Inflammatory macrophage (primary cell): ENCODE results near the gene BMAL2.
A peak's percentile ranks its signal among the peaks of the same experiment; 100 is the strongest.

Experiments
- DNase-seq, 2 donors: peaks; one replicate each; pipeline ENCODE4 v3.0.0-alpha.2; 2020 to 2022

BMAL2 gene

DNA sequence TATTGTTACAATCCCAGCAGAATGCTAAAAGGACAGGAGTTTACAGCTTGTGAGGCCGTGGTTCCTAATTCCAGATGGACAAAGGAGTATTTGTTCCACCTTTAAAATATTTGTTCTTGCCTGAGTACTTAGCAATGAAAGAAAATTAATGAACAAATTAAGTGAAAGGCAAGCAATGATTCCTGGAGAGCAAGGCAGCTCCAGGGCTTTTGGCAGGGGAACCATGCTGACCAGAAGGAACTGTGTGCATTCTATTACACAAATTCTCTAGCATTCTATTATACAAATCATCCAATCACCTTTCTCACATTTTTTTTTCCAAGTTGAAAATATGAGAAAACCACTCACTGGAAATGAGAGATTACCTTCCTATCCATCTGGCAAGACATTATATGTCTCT lies 1.8 kb upstream of the BMAL2 start:
- no peak for DNase-seq

DNA sequence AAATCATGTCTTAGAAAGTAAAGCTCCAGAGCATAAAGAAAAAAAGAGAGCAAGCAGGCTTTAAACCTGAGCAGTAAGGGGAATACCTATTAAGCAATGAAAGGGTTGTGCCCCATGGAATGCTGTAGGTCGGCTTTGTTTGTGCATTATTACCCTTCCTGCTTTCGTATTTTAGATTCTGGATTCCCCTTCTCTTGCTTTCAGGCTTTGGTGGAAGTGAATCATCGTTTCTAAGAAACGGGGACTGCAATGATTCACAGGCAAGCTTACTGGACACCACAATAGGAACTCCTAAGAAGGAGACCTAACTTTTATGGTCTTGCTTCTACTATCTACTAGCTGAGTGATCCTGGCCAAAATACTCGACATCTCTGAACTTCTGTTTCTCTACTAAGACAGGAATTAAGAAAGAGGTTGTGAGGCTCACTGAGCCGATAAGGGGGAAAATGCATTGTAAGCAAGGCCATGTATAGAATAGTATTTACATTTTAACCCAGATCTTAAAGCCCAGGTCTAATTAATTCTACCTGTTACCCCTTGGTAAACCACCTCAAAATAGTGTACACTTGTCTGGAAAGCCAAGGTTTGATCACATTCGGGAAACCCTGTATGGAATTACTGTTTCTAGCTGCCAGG lies 1.2 kb upstream of the BMAL2 start:
- DNase-seq: peak; percentile 83 to 89

DNA sequence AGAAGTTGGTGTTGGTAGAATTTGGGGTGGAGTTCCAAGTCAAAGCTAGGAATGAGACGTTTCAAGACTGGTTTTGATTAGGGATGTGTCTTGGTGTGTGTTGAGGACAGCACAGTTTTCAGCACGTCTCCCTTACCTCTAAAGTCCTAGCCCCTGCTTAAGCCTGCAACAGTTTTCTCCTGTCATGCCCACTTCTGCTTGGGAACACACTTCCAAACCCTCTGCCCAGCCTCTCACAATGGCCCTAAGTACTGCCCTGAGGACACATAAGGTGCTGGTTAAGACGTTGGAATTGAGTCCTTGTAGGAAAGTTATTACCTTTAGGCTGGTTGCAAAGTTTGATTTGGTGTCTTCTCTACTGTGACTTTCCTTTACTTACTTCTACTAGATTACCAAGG lies 710 bp upstream of the BMAL2 start:
- DNase-seq: no peak

DNA sequence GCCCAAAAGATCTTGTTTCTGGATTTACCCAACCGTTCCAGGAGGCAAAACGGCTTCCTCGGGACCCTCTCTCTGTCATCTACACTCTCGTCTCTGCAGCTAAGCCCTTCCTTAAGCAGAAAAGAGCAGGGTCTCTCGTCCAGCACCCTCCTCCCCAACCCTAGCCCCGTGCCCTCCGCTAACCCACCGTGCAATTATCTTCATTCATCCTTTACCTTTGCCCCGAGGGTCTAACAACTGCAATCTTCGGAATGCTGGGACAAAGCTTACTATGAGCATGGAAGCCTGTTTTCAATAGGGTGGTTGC lies 276 bp upstream of the BMAL2 start:
- no peak for DNase-seq

DNA sequence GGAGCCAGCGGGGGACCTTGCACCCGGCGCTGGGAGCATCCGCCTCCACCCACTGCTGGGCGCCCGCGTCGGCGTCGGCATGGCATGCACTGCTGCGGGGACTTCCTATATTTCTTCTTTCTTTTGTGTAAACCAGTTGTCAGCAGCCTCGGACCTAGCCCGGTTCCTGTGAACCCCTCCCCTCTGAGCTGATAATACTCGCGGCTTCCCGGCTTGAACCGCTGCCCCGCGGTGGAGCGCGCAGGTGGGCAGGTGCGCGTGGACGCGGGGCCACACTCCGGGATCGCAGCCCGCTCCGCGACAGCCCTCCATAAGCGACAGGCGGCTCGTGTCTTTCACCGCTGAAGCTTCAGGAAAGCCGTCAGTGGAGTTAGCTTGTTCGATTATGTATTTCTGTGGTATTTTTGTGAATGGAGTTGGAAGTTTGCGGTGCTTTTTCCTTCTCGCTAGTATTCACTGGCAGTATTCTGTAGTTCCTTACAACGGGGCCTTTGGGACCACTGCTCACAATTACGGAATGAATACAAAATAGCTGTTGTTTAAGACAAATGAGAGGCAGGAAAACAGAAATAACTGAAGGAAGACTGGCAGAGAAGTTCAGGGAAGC lies 870 bp downstream of the BMAL2 start:
- DNase-seq: peak; percentile 75 to 83

DNA sequence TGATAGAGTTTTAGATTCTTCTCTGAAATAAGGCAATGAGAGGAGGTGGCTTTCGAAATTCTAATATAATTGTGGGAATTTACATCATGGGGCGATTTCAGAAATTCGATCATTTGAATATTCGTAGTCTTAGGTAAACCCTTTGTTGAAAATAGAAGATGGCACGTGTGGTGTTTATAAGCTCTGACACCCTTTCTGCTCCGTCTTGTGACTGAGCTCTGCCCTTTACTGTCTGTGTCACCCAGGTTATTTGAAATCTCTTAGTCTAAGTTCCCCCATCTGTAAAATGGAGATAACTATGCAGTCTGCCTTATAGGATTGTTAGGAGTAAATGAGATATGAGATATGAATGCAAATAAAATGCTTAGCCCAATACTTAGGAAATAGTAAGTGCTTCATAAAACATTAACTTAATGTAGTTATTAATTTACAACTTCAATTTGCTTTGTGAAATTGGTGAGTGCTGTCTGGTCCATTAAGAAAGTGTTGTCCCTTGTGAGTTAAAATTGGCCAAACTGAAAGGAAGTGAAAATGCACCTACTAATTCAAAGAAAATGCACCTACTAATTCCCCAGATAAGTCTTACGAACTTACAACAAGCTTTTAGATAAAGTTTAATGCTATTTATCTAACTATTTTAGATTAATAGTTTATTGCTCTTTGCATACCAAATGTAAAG lies 1.5 kb downstream of the BMAL2 start:
- DNase-seq: peak in 1 of 2 donors; percentile 8

DNA sequence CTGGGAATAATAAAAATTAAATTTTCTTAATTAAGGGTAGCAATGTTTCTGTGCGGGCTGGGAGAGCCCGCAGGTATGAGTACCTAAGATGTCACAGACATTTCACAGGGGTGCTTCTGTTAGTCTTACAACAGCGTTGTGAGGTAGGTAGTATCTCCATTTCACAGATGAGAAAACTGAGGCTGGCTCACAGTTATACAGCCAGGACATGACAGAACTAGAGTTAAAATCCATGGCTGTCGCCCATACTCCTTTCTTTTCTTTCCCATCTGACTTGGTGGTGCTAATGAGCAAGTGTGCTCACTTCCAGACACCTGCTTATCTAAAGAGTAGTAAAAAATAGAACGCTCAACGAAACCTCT lies 2.1 kb downstream of the BMAL2 start:
- DNase-seq: no peak

DNA sequence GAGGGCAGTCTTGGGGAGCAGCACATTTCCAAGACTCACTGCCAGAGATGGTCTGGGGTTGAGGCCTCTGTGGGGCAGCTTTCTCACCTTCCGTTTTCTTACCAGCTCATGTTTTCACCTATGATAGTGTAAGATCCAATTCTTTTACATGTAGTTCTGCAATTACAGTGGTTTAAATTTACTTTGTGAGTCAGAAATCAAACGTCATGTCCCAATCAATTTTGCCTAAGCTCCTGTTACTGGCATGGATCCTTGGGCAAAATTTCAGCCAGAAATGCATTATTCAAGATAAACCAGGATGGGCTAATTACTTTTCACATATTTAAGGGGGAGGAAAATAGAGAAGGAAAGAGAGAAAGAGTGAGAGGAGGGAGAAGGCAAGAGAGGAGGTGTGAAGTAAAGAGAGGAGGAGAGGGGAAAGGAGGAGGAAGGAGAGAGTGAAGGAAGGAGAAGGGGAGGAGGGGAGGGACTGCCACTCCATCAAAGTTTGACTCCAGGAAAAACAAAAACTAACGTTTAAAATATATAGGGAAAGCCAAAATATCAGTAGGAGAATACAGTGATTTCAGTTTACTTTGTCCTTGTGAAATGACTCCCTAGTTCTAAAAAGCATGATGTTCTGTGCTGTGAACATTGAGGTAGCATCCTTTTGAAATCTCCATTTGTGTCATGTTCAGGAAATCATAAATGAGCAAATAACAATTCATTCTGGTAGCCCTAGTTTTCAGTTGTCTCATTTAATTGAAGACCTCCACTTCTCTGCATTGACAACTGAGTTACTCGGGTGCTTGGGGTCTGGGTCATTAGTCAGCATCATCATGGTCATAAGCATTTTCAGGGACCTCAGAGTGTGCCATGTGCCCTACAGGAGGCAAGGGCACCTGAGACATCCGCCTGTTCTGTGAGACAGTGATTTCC lies 3.0 kb downstream of the BMAL2 start:
- DNase-seq: no peak

DNA sequence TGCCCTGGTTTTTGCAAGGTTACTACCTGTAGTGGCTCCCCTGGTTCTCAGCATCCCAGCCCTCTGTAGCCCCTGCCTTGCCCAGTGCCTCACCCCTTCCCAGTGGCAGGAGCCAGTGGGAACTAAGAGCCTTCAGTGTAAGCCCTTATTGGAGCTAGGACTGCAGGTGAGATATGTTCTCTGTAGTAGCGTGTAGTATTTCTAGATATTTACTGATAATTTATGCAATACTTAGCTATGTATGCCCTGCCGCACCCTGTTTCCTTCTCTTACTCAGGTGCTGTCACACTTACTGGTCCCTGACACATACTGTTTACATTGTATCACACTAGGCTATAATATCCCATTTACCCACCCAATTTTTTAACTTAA lies 3.6 kb downstream of the BMAL2 start:
- DNase-seq: no peak

DNA sequence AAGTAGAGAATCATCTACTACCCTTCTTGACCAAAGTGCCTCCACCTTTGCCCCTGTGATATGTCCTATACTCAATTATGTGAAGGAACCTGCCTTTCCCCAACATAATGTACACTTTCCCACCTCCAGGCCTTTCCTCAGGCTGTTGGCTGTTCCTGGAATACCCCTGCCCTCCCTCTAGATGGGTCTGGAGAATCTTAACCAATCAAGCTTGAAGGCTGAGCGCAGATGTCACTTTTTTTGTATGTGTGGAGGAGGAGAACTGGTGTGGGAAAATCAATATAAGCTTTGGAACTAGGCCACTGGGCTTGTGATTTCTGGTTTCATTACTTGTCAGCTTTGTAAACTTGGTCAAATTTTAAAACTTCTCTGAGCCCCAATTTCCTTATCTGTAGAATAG lies 4.7 kb downstream of the BMAL2 start:
- no peak for DNase-seq

DNA sequence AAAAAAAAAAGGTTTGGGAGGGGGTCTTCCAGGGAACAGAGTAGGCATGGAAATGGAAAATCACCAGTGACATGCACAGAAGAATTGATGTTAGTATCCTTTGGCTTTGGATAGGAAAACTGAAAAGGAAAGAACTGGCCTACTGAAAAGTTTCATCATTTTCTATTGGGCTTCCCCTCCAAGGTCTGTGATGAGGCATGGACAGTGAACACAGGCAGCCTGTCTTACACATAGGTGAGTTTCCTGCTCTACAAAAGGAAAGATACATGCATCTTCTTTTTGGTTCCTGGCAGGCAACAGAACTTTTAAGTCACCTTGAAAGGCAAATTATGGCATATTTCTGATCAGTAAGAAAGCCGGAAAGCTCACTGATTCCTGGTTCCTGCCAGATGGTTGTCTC lies 5.8 kb downstream of the BMAL2 start:
- no peak for DNase-seq

DNA sequence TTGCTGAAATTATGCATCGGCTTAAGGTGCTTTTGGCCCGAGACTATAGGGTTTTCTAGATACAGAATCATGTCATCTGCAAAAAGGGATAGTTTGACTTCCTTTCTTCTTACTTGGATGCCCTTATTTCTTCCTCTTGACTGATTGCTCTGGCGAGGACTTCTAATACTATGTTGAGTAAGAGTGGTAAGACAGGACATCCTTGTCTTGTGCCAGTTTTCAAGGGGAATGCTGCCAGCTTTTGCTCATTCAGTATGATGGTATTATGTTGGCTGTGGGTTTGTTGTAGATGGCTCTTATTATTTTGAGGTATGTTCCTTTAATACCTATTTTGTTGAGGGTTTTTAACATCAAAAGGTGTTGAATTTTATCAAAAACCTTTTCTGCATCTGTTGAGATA lies 8.3 kb downstream of the BMAL2 start:
- no peak for DNase-seq

DNA sequence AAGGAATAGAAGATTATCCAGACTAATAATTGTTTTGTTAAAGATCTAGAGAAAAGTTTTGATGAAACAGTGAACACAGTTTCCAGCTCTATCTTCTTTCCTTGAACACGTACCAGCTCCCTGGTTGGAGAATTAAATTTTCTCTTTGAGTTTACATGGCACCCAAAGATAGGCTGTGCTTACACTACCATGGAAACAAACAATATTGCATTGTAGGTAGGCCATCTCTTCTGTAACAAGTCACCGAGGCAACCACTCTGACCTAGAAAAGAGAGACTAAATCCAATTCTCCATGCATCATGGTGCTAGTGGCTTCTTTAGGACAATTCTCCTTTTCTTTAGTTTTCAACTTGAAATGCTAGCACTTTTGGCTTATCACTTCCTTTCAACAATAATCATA lies 9.9 kb downstream of the BMAL2 start:
- no peak for DNase-seq

DNA sequence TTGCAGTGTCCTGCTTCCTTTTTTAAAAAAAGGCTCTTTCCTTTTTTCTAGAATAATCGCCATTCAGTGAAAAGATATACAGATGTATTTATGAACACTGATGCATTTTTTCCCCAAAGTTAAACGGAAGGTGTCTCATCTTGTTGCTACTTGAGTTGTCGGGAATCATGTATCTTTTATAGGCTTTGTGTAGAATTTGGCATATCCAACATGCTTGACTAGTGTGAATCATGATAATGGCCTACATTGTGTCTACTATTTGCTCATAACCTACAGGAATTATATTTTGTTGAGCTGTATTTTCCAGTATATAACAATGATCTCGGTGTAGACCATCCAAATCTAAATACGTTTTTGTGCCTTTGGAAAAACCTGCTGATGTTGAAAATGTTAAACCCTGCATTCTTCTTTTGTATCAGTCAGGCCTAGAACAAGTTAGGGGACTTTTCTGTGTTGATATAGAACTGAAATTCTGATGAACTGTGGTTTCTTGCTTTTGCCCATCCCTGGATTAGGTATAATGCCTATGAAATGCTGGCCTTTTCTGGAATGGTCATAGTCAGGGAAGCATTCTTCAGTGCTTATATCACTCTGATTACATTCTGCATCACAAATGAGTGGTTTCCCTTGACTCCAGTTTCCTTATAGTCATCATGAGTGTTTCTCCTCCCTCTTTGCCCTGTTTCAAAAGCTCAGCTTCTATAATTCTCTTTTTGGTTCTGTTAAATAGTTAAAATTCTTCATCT lies 10.8 kb downstream of the BMAL2 start:
- no peak for DNase-seq

DNA sequence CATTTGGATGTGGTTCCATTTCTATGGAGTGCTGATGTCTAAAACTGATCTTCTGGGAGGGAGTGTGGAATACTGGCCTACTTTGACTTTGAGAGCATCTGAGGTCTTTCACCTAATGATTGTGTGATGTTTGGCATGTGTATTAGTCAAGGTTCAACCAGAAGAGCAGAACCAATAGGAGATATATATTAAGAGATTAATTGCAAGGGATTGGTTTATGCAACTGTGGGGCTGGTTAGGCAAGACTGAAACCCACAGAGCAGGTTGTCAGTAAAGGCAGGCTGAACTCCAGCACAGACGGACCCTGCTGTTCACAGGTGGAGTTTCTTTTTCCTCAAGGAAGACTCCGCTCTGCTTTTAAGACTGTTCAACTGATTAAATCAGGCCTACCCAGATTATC lies 11.6 kb downstream of the BMAL2 start:
- DNase-seq: no peak

DNA sequence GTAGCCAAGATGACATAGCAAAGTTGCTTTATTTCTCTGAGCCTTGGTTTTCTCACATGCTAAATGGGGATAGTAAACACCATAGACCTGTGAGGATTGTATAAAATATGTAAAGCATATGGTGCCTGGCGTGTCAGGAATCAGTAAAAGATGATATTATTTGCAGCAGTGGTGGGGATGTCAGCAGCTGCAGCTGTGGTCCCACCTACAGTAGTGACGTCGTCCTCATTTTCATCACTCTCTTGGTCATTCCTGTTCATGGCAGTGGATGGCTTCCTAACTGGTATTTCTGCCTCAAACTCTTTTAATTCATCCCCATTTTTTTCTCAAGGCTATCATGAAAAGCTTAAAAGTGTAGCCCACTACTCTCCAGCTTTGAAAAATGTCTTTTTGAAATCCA lies 12.1 kb downstream of the BMAL2 start:
- peak in 1 of 2 donors; percentile 6 for DNase-seq

DNA sequence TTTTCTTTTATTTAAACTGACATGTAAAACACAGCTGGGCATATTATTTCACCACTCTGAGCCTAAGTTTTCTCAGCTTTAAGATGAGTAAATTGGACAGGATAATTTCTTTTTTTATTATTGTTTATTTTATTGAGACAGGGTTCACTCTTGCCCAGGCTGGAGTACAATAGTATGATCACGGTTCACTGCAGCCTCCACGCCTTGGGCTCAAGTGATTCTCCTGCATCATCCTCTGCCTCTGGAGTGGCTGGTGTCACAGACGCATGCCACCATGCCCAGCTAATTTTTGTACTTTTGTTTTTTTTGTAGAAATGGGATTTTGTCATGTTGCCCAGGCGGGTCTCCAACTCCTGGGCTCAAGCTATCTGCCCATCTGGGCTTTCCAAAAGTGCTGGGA lies 12.7 kb downstream of the BMAL2 start:
- no peak for DNase-seq

DNA sequence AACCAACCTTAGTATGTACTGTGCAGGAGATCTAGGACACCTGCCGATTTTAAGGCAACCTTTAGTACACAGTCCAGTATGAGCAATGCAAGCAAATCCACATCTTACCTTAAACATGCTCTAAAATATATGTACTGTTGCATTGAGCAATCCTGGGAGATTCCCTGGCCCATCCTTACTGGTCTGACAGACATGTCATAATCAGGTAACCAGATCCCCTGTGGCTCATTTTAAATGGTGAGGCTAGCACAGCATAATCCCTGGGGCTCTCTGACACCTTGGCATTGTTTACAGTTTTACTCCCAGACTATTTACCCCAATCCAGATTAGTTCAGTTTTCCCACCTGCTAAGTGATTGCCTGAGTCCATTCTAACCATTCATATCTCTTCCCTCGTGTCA lies 15.1 kb downstream of the BMAL2 start:
- DNase-seq: no peak

DNA sequence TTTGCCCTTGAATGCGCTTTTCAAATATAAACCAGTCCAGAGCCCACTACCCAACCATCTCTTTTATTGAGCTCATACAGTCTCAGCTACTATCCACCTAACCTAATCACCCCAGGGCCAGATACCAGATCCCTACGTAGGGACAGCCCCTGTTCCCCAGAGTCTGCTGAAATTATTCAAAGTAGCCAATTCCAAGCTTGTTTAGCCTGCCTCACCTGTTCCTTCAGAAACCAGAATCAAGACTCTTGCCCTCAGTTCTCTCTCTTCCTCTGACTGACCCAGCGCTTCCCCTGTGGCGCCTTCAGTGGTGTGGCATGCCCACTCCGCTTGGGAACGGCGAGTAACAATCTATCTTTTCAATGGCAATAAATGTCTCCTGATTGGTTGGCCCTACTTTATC lies 18.8 kb downstream of the BMAL2 start:
- DNase-seq: no peak

DNA sequence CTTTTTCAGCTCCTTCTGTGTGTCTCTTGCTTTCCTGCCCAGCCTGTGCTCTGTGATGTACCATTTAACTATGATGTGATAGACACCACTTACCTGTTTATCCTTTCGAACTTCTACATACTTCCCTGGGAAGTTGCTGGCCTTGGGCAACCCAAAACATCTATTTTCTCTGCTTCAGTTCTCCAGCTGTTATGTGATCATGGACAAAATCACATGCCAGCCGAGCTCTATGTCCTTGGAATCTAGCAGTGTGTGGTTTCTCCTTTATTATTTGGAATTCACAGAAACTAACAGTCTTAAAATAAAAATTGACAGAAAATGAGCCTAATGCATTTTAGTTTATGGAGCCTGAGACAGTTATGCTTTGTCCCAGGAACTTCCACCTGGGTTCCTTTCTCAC lies 22.9 kb downstream of the BMAL2 start:
- DNase-seq: no peak

DNA sequence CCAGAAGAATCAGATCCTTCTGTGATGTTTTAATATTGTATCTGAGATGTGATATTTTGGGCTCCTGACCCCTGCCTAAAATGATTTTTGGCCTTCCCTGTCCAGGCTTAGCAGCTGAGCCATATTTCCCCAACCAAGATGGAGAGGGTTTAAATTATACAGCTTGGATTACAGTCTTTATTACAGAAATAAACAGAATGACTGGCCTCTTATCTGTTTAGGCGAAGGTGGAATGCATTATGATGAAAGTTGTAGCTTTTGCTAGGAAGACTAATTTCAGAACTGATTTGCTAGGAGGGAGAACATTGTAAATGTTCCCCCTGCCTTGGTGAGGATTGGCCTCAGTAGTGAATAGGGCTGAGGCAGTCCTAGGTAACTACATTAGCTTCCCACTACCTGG lies 23.3 kb downstream of the BMAL2 start:
- no peak for DNase-seq

DNA sequence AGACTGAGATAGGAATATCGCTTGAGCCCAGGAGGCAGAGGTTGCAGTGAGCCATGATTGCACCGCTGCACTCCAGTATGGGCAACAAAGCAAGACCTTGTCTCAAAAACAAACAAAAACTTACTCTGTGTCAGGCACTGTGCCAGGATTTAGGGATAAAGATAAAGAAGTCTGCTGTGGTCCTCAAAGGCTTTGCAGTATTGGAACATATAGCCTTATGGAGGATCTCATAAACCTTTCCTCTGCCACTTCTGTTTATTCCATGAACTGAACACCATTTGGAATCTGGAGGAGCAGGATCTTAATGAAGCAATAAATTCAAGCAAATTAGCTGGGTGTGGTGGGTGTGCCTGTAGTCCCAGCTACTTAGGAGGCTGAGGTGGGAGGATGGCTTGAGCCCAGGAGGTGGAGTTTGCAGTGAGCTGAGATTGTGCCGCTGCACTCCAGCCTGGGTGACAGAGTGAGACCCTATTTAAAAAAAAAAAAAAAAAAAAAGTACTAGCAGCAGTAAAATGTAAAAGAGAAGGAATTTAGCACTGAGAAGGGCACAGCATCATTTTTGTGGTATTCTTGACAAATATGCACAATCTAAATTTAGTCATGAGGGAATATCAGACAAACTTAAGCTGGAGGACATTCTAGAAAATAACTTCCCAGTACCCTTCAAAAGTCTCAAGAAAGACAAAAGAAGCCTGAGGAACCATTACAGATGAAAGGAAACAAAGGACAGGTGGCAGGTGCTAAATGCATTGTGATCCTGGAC lies 27.1 kb downstream of the BMAL2 start:
- DNase-seq: no peak
